ENCODE data around the gene PIH1D2.
"Not testable (repeated sequence)": the region's sequence is repeated elsewhere in the genome, so short reads cannot be mapped to it uniquely, and the experiment has no call there.

PIH1D2 gene

DNA sequence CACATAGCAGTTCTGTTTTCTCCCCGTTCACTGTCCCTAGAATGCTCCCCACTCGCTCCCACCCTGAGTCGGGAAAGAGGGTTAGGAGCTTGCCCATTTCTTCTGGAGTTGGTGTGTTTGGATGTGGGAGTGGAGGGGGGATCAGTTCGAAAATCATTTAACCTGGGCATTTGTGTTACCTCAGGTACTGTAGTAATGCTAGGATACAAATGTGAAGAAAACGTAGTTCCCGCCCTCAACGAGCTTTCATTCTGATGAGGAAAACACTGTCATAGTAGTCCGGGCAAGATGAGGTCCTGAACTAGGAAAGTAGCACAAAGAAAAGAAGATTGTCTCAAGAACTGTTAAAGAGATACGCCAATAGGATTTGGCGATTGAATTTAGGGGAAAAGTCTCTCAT, 13.4 kb upstream of the PIH1D2 start:
- peaks cover 5% of the 10 kb centered on the region; the same call in 1 of the 2 replicates for H3K4me1 ChIP-seq (ENCODE audit: insufficient read depth, low read length)
- no peaks in the 10 kb centered on the region for H3K9me3 ChIP-seq (ENCODE audit: control insufficient read depth, insufficient read depth, low read length)
- peaks cover 30% of the 10 kb centered on the region for H3K36me3 ChIP-seq (ENCODE audit: insufficient read depth, low read length)
- peak overlapping the region; percentile 85 for H3K9ac ChIP-seq (ENCODE audit: low read depth, low read length)

DNA sequence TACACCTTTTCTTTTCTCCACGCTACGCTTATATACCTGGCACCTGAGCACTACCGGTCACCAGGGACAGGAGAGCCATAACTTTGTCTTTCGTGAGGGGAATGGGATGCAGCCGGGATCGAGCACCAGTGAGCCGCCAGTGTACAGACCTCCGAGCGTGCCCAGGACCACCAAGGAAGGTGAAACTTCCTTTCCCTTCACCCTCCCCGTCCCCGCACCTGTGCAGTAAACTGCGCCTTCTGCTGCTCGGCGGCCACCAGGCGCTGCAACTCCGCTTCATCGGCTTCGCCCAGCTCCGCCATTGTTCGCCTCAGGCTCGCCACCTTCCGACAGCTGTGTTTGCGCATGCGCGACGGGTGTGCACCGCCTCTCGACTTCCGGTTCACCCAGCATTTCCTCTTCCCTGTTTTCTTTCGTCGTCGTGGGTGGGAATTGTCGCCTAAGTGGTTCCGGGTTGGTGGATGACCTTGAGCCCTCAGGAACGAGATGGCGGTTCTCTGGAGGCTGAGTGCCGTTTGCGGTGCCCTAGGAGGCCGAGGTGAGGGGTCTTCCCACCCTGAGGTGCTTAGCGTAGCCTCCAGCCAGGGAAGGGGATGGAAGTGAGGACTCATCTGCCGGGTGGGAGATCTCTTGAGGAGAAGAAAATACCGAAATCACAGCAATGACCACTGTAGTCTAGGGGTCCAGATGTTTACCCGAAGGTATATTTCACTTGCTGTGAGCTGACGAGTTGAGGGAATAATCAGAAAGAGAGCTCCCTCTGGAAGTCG, 12.8 kb upstream of the PIH1D2 start, which contains the start of the genes SDHD and TIMM8B:
Gene SDHD, plus strand, starts transcription at position 452 of the 770 bp plus-strand sequence. Its CDS starts 35 bp downstream, at position 487.
Gene TIMM8B, minus strand, starts transcription at position 335 of the 770 bp plus-strand sequence. Its CDS starts 33 bp downstream, at position 302.
- Histone ChIP-seq H3K9ac (ENCODE audit: low read depth, low read length) (peak within 1 kb of the TSS; percentile 85), H3K4me1 (ENCODE audit: insufficient read depth, low read length) (peaks cover 5% of the 10 kb centered on the region; the same call in 1 of the 2 replicates), H3K9me3 (ENCODE audit: control insufficient read depth, insufficient read depth, low read length) (no peaks in the 10 kb centered on the region), H3K36me3 (ENCODE audit: insufficient read depth, low read length) (peaks cover 26% of the 10 kb centered on the region)

DNA sequence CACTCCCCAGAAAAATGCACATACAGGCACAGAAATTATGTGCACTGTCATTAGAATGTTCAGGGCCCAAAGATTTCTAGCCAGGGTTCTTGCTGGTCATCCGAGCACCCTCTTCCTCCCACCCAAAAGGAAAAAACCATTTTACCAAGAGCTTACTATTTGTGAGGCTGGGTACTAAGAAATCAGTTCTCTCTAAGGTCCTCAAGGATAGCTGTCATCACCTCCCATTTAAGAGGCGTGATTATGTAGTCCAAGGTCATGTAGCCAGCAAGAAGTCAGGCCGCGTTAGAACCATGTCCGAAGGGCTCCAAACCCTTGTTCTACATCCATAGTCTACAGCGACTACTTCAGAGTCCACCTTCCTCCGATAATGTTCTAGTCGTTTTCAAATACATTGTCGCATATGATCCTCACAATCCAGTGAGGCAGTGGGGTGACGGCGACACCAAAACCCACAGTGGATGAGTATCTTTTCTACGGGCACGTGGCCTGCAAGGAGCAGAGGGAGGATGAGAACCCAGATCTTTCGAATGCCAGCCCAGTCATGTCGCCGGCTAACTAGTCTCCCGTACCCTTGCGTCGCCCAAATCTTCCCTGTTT, 12.1 kb upstream of the PIH1D2 start:
- Histone ChIP-seq H3K36me3 (ENCODE audit: insufficient read depth, low read length) (peaks cover 22% of the 10 kb centered on the region), H3K9ac (ENCODE audit: low read depth, low read length) (peak overlapping the region; percentile 85), H3K4me1 (ENCODE audit: insufficient read depth, low read length) (peaks cover 5% of the 10 kb centered on the region; the same call in 1 of the 2 replicates), H3K9me3 (ENCODE audit: control insufficient read depth, insufficient read depth, low read length) (no peaks in the 10 kb centered on the region)

DNA sequence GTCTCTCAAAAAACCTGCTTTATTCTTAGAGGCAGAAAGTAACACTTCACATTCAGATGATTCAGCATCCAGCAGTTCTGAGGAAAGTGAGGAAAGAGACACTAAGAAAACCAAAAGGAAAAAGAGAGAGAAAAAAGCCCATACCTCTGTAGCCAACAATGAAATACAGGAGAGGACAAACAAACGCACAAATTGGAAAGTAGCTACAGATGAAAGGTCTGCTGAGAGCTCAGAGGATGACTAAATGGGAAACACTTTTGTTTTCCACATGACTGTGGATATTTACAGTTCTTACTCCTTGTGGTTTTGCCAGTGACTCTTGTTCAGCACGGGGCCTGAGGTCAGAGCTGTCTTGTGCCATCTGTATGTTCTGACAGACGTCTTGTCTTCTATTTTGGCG, 8.9 kb upstream of the PIH1D2 start:
- no peaks in the 10 kb centered on the region for H3K9me3 ChIP-seq (ENCODE audit: control insufficient read depth, insufficient read depth, low read length)
- H3K9ac ChIP-seq (ENCODE audit: low read depth, low read length) = no peak overlapping the region
- H3K36me3 ChIP-seq (ENCODE audit: insufficient read depth, low read length) = peaks cover 10% of the 10 kb centered on the region
- peaks cover 5% of the 10 kb centered on the region; the same call in 1 of the 2 replicates for H3K4me1 ChIP-seq (ENCODE audit: insufficient read depth, low read length)

DNA sequence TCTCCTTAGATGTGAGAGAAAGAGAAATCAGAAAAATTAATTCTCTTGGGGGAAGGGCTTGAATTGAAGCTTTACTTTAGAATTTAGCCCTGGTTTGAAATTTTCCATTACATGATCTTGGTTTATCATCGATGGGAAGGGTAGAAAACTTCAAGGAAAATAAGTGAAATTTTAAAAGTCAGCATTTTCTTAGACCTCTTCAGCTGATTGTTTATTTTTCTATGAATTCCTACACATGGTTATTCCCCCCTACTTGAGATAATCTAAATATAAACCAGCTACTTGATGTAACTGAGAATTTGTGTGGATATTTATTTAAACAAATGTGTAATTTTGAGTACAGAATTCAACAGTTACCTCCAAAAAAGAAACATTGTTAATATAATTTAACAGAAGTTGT, 10.9 kb downstream of the PIH1D2 start:
- Histone ChIP-seq H3K9me3 (ENCODE audit: control insufficient read depth, insufficient read depth, low read length) (no peaks in the 10 kb centered on the region), H3K4me1 (ENCODE audit: insufficient read depth, low read length) (no peaks in the 10 kb centered on the region), H3K36me3 (ENCODE audit: insufficient read depth, low read length) (peaks cover 7% of the 10 kb centered on the region), H3K9ac (ENCODE audit: low read depth, low read length) (no peak overlapping the region)

DNA sequence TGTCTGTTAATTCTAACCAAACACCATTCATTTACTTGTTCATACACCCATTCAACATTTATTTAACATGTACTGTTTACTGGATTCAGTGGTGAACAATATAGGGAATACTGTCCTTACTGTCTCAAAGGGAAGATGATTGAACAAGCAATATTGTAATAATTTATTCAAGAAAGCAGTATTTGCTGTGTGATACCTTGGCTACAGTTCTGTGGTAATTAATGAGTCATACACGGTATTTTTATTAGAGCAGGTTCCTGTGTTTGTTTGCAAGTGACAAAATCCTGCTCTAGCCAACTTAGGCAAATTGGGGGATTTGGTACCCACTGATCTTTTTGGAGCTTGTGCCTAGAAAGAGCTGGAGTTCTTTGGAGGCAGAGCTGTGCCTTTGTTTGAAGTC, 15.7 kb downstream of the PIH1D2 start:
- Histone ChIP-seq H3K9me3 (ENCODE audit: control insufficient read depth, insufficient read depth, low read length) (no peaks in the 10 kb centered on the region), H3K4me1 (ENCODE audit: insufficient read depth, low read length) (no peaks in the 10 kb centered on the region), H3K9ac (ENCODE audit: low read depth, low read length) (no peak overlapping the region), H3K36me3 (ENCODE audit: insufficient read depth, low read length) (peaks cover 14% of the 10 kb centered on the region)

DNA sequence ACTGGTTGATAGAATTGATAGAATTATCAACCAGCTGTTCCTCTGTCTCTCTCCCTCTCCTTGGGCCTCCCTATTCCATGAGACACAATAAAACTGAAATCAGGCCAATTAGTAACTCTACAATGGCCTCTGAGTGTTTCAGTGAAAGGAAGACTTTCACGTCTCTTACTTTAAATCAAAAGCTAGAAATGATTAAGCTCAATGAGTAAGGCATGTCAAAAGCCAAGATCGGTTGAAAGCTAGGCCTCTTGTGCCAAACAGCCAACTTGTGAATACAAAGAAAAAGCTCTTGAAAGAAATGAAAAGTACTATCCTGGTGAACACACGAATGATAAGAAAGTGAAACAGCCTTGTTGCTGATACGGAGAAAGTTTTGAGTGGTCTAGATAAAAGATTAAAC, 16.6 kb downstream of the PIH1D2 start:
- Histone ChIP-seq H3K4me1 (ENCODE audit: insufficient read depth, low read length) (no peaks in the 10 kb centered on the region), H3K9ac (ENCODE audit: low read depth, low read length) (no peak overlapping the region), H3K36me3 (ENCODE audit: insufficient read depth, low read length) (peaks cover 16% of the 10 kb centered on the region), H3K9me3 (ENCODE audit: control insufficient read depth, insufficient read depth, low read length) (no peaks in the 10 kb centered on the region)

DNA sequence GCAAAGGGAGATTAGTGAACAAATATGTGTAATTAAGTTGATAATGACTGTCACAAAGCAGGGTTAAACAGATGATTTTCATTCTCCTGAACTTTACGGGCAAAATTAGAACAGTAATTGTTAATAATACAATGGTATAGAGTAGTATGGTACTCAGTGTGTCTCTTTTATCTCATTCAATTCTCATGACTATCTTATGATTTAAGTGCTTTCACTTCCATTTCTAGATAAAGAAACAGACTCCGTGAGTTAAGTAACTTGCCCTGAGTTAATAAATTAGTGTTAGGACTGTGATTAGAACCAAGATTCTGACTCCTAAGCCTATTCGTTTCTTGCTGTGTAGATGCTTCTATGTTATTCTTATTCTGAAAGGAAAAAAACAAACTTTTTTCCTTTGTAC, 22.0 kb downstream of the PIH1D2 start:
- H3K9me3 ChIP-seq (ENCODE audit: control insufficient read depth, insufficient read depth, low read length) = no peaks in the 10 kb centered on the region
- H3K4me1 ChIP-seq (ENCODE audit: insufficient read depth, low read length) = no peaks in the 10 kb centered on the region
- H3K36me3 ChIP-seq (ENCODE audit: insufficient read depth, low read length) = peaks cover 11% of the 10 kb centered on the region
- H3K9ac ChIP-seq (ENCODE audit: low read depth, low read length) = no peak overlapping the region

DNA sequence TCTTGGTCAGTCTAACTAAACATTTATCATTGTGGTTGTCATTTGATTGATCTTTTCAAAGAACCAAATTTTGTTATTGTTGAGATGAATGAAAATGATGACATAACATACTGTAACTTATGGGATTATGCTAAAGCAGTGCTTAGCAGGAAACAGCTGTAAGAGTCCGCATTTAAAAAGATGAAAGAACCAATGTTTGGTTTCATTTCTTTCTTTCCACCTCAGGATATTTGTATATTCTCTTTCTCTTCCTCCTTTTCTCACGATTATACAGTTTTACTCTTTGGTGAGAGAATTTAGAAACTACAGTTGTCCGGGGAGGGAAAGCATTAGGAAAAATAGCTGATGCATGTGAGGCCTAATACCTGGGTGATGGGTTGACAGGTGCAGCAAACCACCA, 23.1 kb downstream of the PIH1D2 start:
- Histone ChIP-seq H3K9ac (ENCODE audit: low read depth, low read length) (no peak overlapping the region), H3K9me3 (ENCODE audit: control insufficient read depth, insufficient read depth, low read length) (no peaks in the 10 kb centered on the region), H3K4me1 (ENCODE audit: insufficient read depth, low read length) (no peaks in the 10 kb centered on the region), H3K36me3 (ENCODE audit: insufficient read depth, low read length) (peaks cover 11% of the 10 kb centered on the region)

DNA sequence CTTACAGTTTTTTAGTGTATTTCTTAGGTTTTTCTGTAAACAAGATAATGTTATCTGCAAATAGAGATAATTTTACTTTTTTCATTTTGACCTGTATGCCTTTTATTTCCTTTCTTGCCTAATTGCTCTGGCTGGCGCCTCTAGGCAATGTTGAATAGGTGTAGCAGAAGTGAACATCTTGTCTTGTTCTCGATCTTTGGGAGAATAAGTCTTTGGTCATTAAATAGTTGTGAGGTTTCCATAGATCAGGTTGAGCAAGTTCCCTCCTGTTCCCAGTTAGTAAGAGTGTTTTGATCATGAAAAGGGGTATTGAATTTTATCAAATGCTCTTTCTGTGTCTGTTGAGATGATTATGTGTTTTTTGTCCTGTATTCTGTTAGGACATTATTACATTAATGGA, 24.0 kb downstream of the PIH1D2 start:
- peaks cover 12% of the 10 kb centered on the region for H3K36me3 ChIP-seq (ENCODE audit: insufficient read depth, low read length)

DNA sequence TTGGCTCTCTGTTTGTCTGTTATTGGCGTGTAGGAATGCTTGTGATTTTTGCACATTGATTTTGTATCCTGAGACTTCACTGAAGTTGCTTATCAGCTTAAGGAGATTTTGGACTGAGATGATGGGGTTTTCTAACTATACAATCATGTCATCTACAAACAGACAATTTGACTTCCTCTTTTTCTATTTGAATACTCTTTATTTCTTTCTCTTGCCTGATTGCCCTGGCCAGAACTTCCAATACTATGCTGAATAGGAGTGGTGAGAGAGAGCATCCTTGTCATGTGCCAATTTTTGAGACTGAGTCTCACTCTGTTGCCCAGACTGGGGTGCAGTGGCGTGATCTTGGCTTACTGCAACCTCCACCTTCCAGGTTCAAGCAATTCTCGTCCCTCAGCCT, 25.6 kb downstream of the PIH1D2 start:
- H3K36me3 ChIP-seq (ENCODE audit: insufficient read depth, low read length); H3K9me3 ChIP-seq (ENCODE audit: control insufficient read depth, insufficient read depth, low read length); H3K9ac ChIP-seq (ENCODE audit: low read depth, low read length): not testable (repeated sequence)

More for the DNA sequence above, 24.0 kb downstream of the PIH1D2 start:
- Histone ChIP-seq H3K9me3 (ENCODE audit: control insufficient read depth, insufficient read depth, low read length) (no peaks in the 10 kb centered on the region), H3K4me1 (ENCODE audit: insufficient read depth, low read length) (no peaks in the 10 kb centered on the region), H3K9ac (ENCODE audit: low read depth, low read length) (no peak overlapping the region)

DNA sequence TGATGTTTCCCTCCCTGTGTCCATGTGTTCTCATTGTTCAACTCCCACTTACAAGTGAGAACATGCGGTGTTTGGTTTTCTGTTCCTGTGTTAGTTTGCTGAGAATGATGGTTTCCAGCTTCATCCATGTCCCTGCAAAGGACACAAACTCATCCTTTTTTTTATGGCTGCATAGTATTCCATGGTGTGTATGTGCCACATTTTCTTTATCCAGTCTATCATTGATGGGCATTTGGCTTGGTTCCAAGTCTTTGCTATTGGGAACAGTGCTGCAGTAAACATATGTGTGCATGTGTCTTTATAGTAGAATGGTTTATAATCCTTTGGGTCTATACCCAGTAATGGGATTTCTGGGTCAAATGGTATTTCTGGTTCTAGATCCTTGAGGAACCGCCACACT, 27.2 kb downstream of the PIH1D2 start:
- H3K9ac ChIP-seq (ENCODE audit: low read depth, low read length); H3K4me1 ChIP-seq (ENCODE audit: insufficient read depth, low read length); H3K9me3 ChIP-seq (ENCODE audit: control insufficient read depth, insufficient read depth, low read length): not testable (repeated sequence)
- H3K36me3 ChIP-seq (ENCODE audit: insufficient read depth, low read length) = peaks cover 12% of the 10 kb centered on the region

More for the DNA sequence above, 25.6 kb downstream of the PIH1D2 start:
- not testable (repeated sequence) for H3K4me1 ChIP-seq (ENCODE audit: insufficient read depth, low read length)

DNA sequence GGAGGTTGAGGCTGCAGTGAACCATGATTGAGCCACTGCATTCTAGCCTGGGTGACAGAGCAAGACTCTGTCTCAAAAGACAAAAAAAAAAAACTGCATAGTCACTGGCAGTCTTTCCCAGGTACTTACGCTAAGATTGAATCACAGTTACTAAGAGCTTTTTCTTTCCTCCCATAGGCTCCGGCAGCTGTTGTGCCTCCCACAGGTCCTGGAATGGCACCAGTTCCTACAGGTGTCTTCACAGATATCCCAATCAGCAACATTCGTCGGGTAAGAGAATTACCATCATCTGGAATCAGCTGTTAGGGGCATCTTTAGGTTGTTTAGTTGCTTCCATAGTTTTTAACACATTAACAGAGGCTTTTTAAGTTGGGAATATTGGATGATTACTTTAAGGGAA, 28.9 kb downstream of the PIH1D2 start:
- Histone ChIP-seq H3K36me3 (ENCODE audit: insufficient read depth, low read length) (peaks cover 12% of the 10 kb centered on the region), H3K9me3 (ENCODE audit: control insufficient read depth, insufficient read depth, low read length) (no peaks in the 10 kb centered on the region), H3K9ac (ENCODE audit: low read depth, low read length) (no peak overlapping the region), H3K4me1 (ENCODE audit: insufficient read depth, low read length) (no peaks in the 10 kb centered on the region)

DNA sequence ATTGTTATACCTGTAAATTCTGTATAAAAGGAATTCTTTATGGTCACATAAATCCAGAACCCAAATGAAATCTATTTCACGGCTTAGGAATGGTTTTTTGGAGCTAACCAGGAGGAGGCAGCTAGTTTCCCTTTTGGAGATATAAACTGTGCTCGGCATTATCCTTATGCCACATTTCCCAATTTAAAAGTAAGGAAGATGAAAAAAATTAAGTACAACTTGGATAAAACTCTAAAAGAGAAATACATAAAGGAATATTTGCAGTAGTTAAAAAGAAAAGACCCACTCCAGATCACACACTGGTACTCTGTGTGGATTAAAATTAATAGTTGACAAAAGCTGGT, 30.9 kb downstream of the PIH1D2 start:
- Histone ChIP-seq H3K4me1 (ENCODE audit: insufficient read depth, low read length) (no peaks in the 10 kb centered on the region), H3K36me3 (ENCODE audit: insufficient read depth, low read length) (peaks cover 12% of the 10 kb centered on the region), H3K9me3 (ENCODE audit: control insufficient read depth, insufficient read depth, low read length) (no peaks in the 10 kb centered on the region), H3K9ac (ENCODE audit: low read depth, low read length) (no peak overlapping the region)

Measured in ES-I3 (cell line).